Body of pancreas (tissue), 4 donors: ENCODE data around the gene C12orf75. TPM values are rescaled to one million over a fixed set of nuclear protein-coding genes. Genes with fewer than 3 reads are reported as not detected.

Source experiments
- ATAC-seq: fragments of 150-250 bp; one replicate; pipeline ENCODE4 v1.9.1; 2016
- DNase-seq, 4 donors: peaks; one replicate each; pipeline ENCODE4 v3.0.0-alpha.2; 2019
- H3K27ac ChIP-seq, 4 donors: fragments of 200-600 bp; sonication (generic); 1 replicate in 3 of 4; 2 replicates in 1 of 4; pipeline versions ENCODE4 v1.5.1 to v1.6.1; 2016 to 2019; ENCODE audit warnings: mild to moderate bottlenecking in 1 of 4, mixed read lengths in 1 of 4, moderate library complexity in 1 of 4
- H3K27me3 ChIP-seq, 2 donors: fragments of 200-600 bp; sonication (generic); one replicate each; pipeline ENCODE4 v1.6.0; 2016; ENCODE audit warnings: mild to moderate bottlenecking in 1 of 2
- H3K36me3 ChIP-seq, 2 donors: fragments of 200-600 bp; sonication (generic); replicated peaks in 1 of 2; 2 replicates each; pipeline ENCODE4 v1.5.1; 2016; ENCODE audit warnings: low read depth in 2 of 2; ENCODE audit not compliant: insufficient read depth in 1 of 2
- H3K4me1 ChIP-seq: fragments of 200-600 bp; sonication (generic); one replicate; pipeline ENCODE4 v1.6.0; 2016
- H3K4me3 ChIP-seq, 2 donors: fragments of 200-600 bp; sonication (generic); 1 replicate in 1 of 2; 2 replicates in 1 of 2; pipeline ENCODE4 v1.5.1; 2016 to 2019
- H3K9me3 ChIP-seq, 3 donors: fragments of 200-600 bp; sonication (generic); 1 replicate in 2 of 3; 2 replicates in 1 of 3; pipeline ENCODE4 v1.5.1; 2016
- POLR2A ChIP-seq, 3 donors: fragments of 450-650 bp; IDR thresholded peaks; one replicate each; pipeline ENCODE4 v1.6.1; 2016; ENCODE audit warnings: antibody characterized with exemption in 3 of 3, mild to moderate bottlenecking in 2 of 3
- WGBS, 2 donors: methylation state at CpG; one replicate each; pipeline ENCODE4 v1.1.5; 2017; 5-methylcytosine and 5-hydroxymethylcytosine counted together
- intact Hi-C: fragments of 100-400 bp; cut with DNase I; formaldehyde crosslinking; loops from one replicate; pipeline ENCODE4 v1.15.1; 2023
- total RNA-seq, 2 donors: library from RNA; depleted of rRNA; stranded (reverse); fragments of >200 nt; gene quantifications; one replicate each; pipeline ENCODE4 v1.1.0, GENCODE V29; 2016
- TF ChIP-seq, protein P1 (sequence below), 7 experiments: fragments of 450-650 bp in 4 of 7; fragments of 200-600 bp in 3 of 7; sonication (generic) in 3 of 7; IDR thresholded peaks; one replicate each; pipeline ENCODE4 v1.5.1; 2016 to 2019; ENCODE audit warnings: antibody characterized with exemption in 7 of 7

The C12orf75 gene
- total RNA-seq, 2 donors from 2014 or later, result 39.2 to 57.6 TPM

DNA sequence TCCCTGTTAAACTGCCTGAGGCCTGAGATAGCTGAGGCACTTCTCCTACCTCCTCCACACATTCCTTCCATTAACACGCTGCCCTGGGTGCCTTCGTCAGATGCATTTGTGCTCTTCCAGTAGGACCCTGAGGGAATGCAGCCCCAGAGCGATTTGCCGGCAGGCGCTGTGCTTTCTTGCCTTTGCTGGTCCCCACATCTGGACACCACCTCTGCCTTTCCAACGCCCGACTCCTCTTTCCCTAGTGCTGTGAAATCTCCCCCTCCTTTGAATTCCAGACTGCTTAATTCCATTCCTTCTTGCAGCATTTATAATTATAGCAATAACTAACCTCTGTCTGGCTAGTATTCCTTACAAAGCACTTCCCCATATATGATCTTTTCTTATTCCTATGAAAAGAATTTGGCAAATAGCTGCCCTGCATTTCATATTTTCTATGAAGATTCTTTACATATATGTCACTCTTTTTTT, 88.4 kb downstream of the C12orf75 start:
- intact Hi-C loops, result loop anchor here (5.0 kb wide), 1 partner anchor 803 kb away; no protein-coding TSS in a partner anchor
- no peak for TF ChIP-seq POLR2A (IDR thresholded peaks at IDR 0.05)
- TF ChIP-seq, protein P1, sequence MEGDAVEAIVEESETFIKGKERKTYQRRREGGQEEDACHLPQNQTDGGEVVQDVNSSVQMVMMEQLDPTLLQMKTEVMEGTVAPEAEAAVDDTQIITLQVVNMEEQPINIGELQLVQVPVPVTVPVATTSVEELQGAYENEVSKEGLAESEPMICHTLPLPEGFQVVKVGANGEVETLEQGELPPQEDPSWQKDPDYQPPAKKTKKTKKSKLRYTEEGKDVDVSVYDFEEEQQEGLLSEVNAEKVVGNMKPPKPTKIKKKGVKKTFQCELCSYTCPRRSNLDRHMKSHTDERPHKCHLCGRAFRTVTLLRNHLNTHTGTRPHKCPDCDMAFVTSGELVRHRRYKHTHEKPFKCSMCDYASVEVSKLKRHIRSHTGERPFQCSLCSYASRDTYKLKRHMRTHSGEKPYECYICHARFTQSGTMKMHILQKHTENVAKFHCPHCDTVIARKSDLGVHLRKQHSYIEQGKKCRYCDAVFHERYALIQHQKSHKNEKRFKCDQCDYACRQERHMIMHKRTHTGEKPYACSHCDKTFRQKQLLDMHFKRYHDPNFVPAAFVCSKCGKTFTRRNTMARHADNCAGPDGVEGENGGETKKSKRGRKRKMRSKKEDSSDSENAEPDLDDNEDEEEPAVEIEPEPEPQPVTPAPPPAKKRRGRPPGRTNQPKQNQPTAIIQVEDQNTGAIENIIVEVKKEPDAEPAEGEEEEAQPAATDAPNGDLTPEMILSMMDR (IDR thresholded peaks at IDR 0.05), result no peak
- H3K27me3 ChIP-seq, result no peaks in the 10 kb centered on the region
- no peak overlapping the region for H3K27ac ChIP-seq
- H3K4me3 ChIP-seq, result no peak overlapping the region
- no peaks in the 10 kb centered on the region for H3K36me3 ChIP-seq
- H3K9me3 ChIP-seq, result no peaks in the 10 kb centered on the region
- DNase-seq (no peak), ATAC-seq (no peak)
- H3K4me1 ChIP-seq, result no peaks in the 10 kb centered on the region
- WGBS, 2 donors, result 57 to 61% methylated on average over 7 of the region's 7 CpGs

DNA sequence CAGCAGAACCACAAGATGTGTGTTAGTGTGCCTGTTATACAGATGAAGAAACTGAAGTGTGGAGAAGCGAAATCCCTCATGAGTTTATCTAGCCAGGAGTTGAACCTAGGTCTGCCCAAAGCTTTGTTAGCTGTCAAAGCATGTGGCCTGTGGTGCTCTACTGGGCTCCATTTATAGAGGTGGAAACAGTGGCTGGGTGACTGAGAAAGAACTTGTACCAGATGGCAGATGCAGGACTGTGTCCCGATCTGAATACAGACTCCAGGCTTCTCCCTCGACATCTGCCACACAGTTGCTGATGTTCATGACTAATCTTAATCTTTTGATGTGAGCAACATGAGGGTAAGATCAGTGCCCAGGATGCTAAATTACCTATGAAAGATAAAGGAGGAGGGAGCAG, 89.1 kb downstream of the C12orf75 start:
- intact Hi-C loops, result loop anchor here (5.0 to 10.0 kb wide), 2 partner anchors 715 to 803 kb away; partner anchors contain the start of gene NUAK1
- H3K27me3 ChIP-seq, result no peaks in the 10 kb centered on the region
- ATAC-seq (no peak), DNase-seq (no peak)
- TF ChIP-seq, protein P1 (IDR thresholded peaks at IDR 0.05), result no peak
- TF ChIP-seq POLR2A (IDR thresholded peaks at IDR 0.05), result no peak
- H3K9me3 ChIP-seq, result no peaks in the 10 kb centered on the region
- H3K36me3 ChIP-seq, result no peaks in the 10 kb centered on the region
- no peak overlapping the region for H3K27ac ChIP-seq
- 80 to 84% methylated on average over 3 of the region's 3 CpGs for WGBS, 2 donors
- no peak overlapping the region for H3K4me3 ChIP-seq
- no peaks in the 10 kb centered on the region for H3K4me1 ChIP-seq

GRCh38 chr12:105420046-105420445, 89.6 kb downstream of the C12orf75 start:
- intact Hi-C loops, result loop anchor here (10.0 kb wide), 1 partner anchor 715 kb away; the partner anchor contains the start of gene NUAK1

DNA sequence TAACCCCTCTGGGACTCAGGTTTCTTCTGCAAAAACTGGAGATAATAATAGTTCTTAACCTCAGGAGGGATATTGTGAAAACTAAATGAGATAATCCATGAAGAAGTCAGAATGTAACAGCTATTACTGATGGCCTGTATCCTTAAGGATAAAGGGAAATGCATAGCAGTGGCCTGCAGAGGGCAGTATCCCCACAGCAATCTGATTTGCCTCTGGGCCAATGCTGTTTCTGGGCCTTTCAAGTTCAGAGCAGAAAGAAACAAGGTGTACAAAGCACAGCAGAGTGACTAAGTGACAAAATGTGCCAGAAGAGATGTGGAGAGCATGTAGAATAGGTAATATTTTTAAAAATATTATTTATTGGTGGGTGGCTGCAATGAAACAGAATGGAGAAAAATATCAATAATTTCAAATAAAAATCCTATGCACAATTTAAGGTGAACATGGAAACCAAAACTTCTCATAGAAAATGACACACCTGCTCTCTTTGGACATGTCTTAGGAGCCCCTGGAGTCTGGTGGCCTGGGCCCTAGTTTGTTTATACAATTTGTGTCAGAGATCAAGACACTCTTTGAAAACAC, 90.3 kb downstream of the C12orf75 start:
- TF ChIP-seq POLR2A (IDR thresholded peaks at IDR 0.05), result no peak
- TF ChIP-seq, protein P1 (IDR thresholded peaks at IDR 0.05), result peak; percentile 75 to 96 (median 91)
- H3K36me3 ChIP-seq, result no peaks in the 10 kb centered on the region
- no peaks in the 10 kb centered on the region for H3K9me3 ChIP-seq
- H3K4me1 ChIP-seq, result no peaks in the 10 kb centered on the region
- ATAC-seq (peak; percentile 95), DNase-seq (peak; percentile 76 to 81 (median 79))
- H3K27ac ChIP-seq, result no peak overlapping the region
- no peaks in the 10 kb centered on the region for H3K27me3 ChIP-seq
- intact Hi-C loops, result loop anchor here (10.0 kb wide), 1 partner anchor 714 kb away; the partner anchor contains the start of gene NUAK1
- no peak overlapping the region for H3K4me3 ChIP-seq

More at GRCh38 chr12:105420046-105420445, 89.6 kb downstream of the C12orf75 start:
- H3K27me3 ChIP-seq, result no peaks in the 10 kb centered on the region
- no peak for TF ChIP-seq POLR2A (IDR thresholded peaks at IDR 0.05)
- TF ChIP-seq, protein P1 (IDR thresholded peaks at IDR 0.05), result no peak
- no peak overlapping the region for H3K4me3 ChIP-seq
- H3K27ac ChIP-seq, result no peak overlapping the region
- no peaks in the 10 kb centered on the region for H3K9me3 ChIP-seq
- no peaks in the 10 kb centered on the region for H3K4me1 ChIP-seq
- ATAC-seq (no peak), DNase-seq (no peak)
- H3K36me3 ChIP-seq, result no peaks in the 10 kb centered on the region
- 61 to 71% methylated on average over 4 to 5 of the region's 5 CpGs for WGBS, 2 donors

Other genes with a start within 250 kb of the C12orf75 start
- gene ALDH1L2, start 246.2 kb upstream of the C12orf75 start, total RNA-seq, result 10 to 100 TPM; 31.1 to 71.2 TPM
- gene WASHC4, start 223.0 kb upstream of the C12orf75 start, total RNA-seq, result 10 to 100 TPM; 41.2 to 63.6 TPM
- 10 to 100 TPM; 32.4 to 32.6 TPM for gene APPL2, start 94.5 kb upstream of the C12orf75 start, total RNA-seq